IMR-90 (cell line): ENCODE measurements around the gene ATP6V1F. TPM values are rescaled to one million over a fixed set of nuclear protein-coding genes. Genes with fewer than 3 reads are reported as not detected.

Experiments
- ATAC-seq: fragments of 200-7000 bp; cut with Tn5 transposase; 2 replicates; pipeline ENCODE4 v1.9.1; 2020; ENCODE audit warnings: low read depth, mild to moderate bottlenecking, moderate library complexity
- BruUV-seq: library from RNA; stranded (reverse); fragments of 400-500 nt; replicated peaks from 2 replicates; lab custom pipeline; 2021; lab: Mats Ljungman, UMichigan
- CTCF ChIA-PET: fragments of 300-600 bp; formaldehyde crosslinking; extraction: SDS; loops from one replicate; lab custom pipeline; 2021; ENCODE audit warnings: antibody characterized with exemption; lab: Yijun Ruan, JAX
- POLR2A ChIA-PET: fragments of 300-600 bp; sonication (Branson Sonifier 250); formaldehyde crosslinking; loops from one replicate; lab custom pipeline; 2022; ENCODE audit warnings: antibody characterized with exemption; ENCODE audit not compliant: unreplicated experiment; lab: Charles Lee
- DNase-seq: peaks from one replicate; pipeline ENCODE4 v3.0.0; 2013
- H2AFZ ChIP-seq: replicated peaks from 2 replicates; pipeline ENCODE3; 2013; ENCODE audit warnings: low read length, mild to moderate bottlenecking; ENCODE audit not compliant: poor library complexity
- H2AK5ac ChIP-seq: 2 replicates; pipeline ENCODE4 v1.6.1; 2013; ENCODE audit warnings: low read depth, low read length, inconsistent platforms
- H2AK9ac ChIP-seq: replicated peaks from 2 replicates; pipeline ENCODE3; 2013; ENCODE audit warnings: mild to moderate bottlenecking, low read depth, low read length, moderate library complexity; ENCODE audit not compliant: poor library complexity
- H2BK120ac ChIP-seq: 2 replicates; pipeline ENCODE4 v1.6.1; 2013; ENCODE audit warnings: low read depth, low read length, inconsistent platforms
- H2BK15ac ChIP-seq: 3 replicates; pipeline ENCODE4 v1.6.1; 2013; ENCODE audit warnings: low read depth, low read length, inconsistent platforms
- H2BK20ac ChIP-seq: 2 replicates; pipeline ENCODE4 v1.6.1; 2013; ENCODE audit warnings: low read depth, mild to moderate bottlenecking, inconsistent platforms, low read length, moderate library complexity
- H2BK5ac ChIP-seq: 2 replicates; pipeline ENCODE4 v1.6.1; 2013; ENCODE audit warnings: mild to moderate bottlenecking, low read depth, low read length, inconsistent platforms; ENCODE audit not compliant: poor library complexity, severe bottlenecking
- H3K14ac ChIP-seq: replicated peaks from 2 replicates; pipeline ENCODE4 v1.6.1; 2013; ENCODE audit warnings: low read depth, low read length, inconsistent platforms
- H3K18ac ChIP-seq: 2 replicates; pipeline ENCODE4 v1.6.1; 2013; ENCODE audit warnings: low read depth, low read length, control low read depth
- H3K23ac ChIP-seq: 2 replicates; pipeline ENCODE4 v1.6.1; 2013; ENCODE audit warnings: low read depth, low read length, inconsistent platforms
- H3K27ac ChIP-seq: 2 replicates; pipeline ENCODE4 v1.5.1; 2013; ENCODE audit warnings: mild to moderate bottlenecking, control low read depth, low read length; ENCODE audit not compliant: insufficient read depth
- H3K27me3 ChIP-seq: 2 replicates; pipeline ENCODE4 v1.6.1; 2013; ENCODE audit warnings: low read length; ENCODE audit not compliant: control insufficient read depth, insufficient read depth
- H3K36me3 ChIP-seq: 2 replicates; pipeline ENCODE4 v1.6.1; 2013; ENCODE audit warnings: low read length, mixed read lengths; ENCODE audit not compliant: control insufficient read depth, insufficient read depth
- H3K4ac ChIP-seq: 2 replicates; pipeline ENCODE4 v1.6.1; 2013; ENCODE audit warnings: low read depth, low read length, inconsistent platforms
- H3K4me1 ChIP-seq: 2 replicates; pipeline ENCODE4 v1.6.1; 2013; ENCODE audit warnings: low read length, mixed read lengths; ENCODE audit not compliant: control insufficient read depth, insufficient read depth
- H3K4me2 ChIP-seq: 2 replicates; pipeline ENCODE4 v1.6.1; 2013; ENCODE audit warnings: low read depth, mild to moderate bottlenecking, control low read depth, low read length, moderate library complexity
- H3K4me3 ChIP-seq: 2 replicates; pipeline ENCODE4 v1.5.1; 2013; ENCODE audit warnings: low read depth, mild to moderate bottlenecking, control low read depth, low read length, moderate library complexity; ENCODE audit not compliant: insufficient read depth
- H3K56ac ChIP-seq: 2 replicates; pipeline ENCODE4 v1.6.1; 2013; ENCODE audit warnings: low read length, inconsistent platforms; ENCODE audit not compliant: insufficient read depth; ENCODE audit errors: extremely low read depth
- H3K79me1 ChIP-seq, 2 experiments: 2 replicates each; pipeline ENCODE4 v1.6.1; 2013; ENCODE audit warnings: low read length in 2 of 2, inconsistent platforms in 1 of 2, low read depth in 1 of 2
- H3K9ac ChIP-seq: 2 replicates; pipeline ENCODE4 v1.6.1; 2013; ENCODE audit warnings: low read depth, low read length, control low read depth
- H3K9me1 ChIP-seq: 2 replicates; pipeline ENCODE4 v1.6.1; 2013; ENCODE audit warnings: low read length, inconsistent platforms; ENCODE audit not compliant: insufficient read depth
- H3K9me3 ChIP-seq: 2 replicates; pipeline ENCODE4 v1.6.1; 2013; ENCODE audit warnings: low read length; ENCODE audit not compliant: control insufficient read depth, insufficient read depth
- H4K20me1 ChIP-seq: 2 replicates; pipeline ENCODE4 v1.6.1; 2013; ENCODE audit warnings: low read length, inconsistent platforms; ENCODE audit not compliant: insufficient read depth
- H4K5ac ChIP-seq: 2 replicates; pipeline ENCODE4 v1.6.1; 2013; ENCODE audit warnings: mild to moderate bottlenecking, low read depth, low read length, control low read depth
- H4K8ac ChIP-seq, 2 experiments: 2 replicates each; pipeline ENCODE4 v1.6.1; 2013; ENCODE audit warnings: low read depth in 2 of 2, low read length in 2 of 2, control low read depth in 1 of 2, inconsistent platforms in 1 of 2
- H4K91ac ChIP-seq: 2 replicates; pipeline ENCODE4 v1.6.1; 2013; ENCODE audit warnings: low read depth, low read length, inconsistent platforms; ENCODE audit not compliant: insufficient read depth
- CHD1 ChIP-seq: IDR thresholded peaks from 2 replicates; pipeline ENCODE4 v1.6.1; 2012; ENCODE audit warnings: low read depth, low read length, improper control_type of control experiment
- FOS ChIP-seq: fragments of 150-350 bp; IDR thresholded peaks from 2 replicates; pipeline ENCODE4 v1.6.1; 2016; ENCODE audit warnings: low read depth, low read length
- MAFK ChIP-seq: IDR thresholded peaks from 2 replicates; pipeline ENCODE4 v1.6.1; 2012; ENCODE audit warnings: low read depth, low read length, improper control_type of control experiment
- MXI1 ChIP-seq: IDR thresholded peaks from 2 replicates; pipeline ENCODE4 v1.6.1; 2012; ENCODE audit warnings: low read depth, mild to moderate bottlenecking, low read length, moderate library complexity, borderline replicate concordance
- POLR2A ChIP-seq: IDR thresholded peaks from 2 replicates; pipeline ENCODE4 v1.6.1; 2012; ENCODE audit warnings: mild to moderate bottlenecking, low read depth, low read length
- SMC3 ChIP-seq: fragments of 150-350 bp; IDR thresholded peaks from 2 replicates; pipeline ENCODE4 v1.6.1; 2016; ENCODE audit warnings: low read depth, mild to moderate bottlenecking, antibody characterized with exemption, low read length, moderate library complexity
- dilution Hi-C: fragments of 300-500 bp; cut with HindIII; formaldehyde crosslinking; loops from one replicate; pipeline ENCODE4 v1.14.3; 2018; ENCODE audit warnings: low sequenced_read_pairs; ENCODE audit not compliant: unreplicated experiment
- in situ Hi-C: fragments of 300-500 bp; cut with MboI; formaldehyde crosslinking; loops from 3 replicates; pipeline ENCODE4 v1.14.3; 2019; ENCODE audit warnings: low sequenced_read_pairs, inconsistent platforms, mixed read lengths
- intact Hi-C: fragments of 100-400 bp; cut with micrococcal nuclease; formaldehyde crosslinking; loops from 2 replicates; pipeline ENCODE4 v1.10.0; 2022
- polyA plus RNA-seq, 3 experiments: library from polyadenylated mRNA; depleted of rRNA; stranded (reverse); fragments of >200 nt; gene quantifications; 2 replicates each; pipeline ENCODE4 v1.2.3, GENCODE V29; 2012; ENCODE audit warnings: low replicate concordance in 1 of 3
- total RNA-seq: library from RNA; depleted of rRNA; stranded (reverse); fragments of >200 nt; gene quantifications from 2 replicates; pipeline ENCODE4 v1.2.3, GENCODE V29; 2012
- TF ChIP-seq, protein P1 (sequence below): conservative IDR thresholded peaks from 2 replicates; pipeline ENCODE4 v1.5.1; 2012; ENCODE audit warnings: mild to moderate bottlenecking, low read depth, low read length, improper control_type of control experiment
- TF ChIP-seq, protein P2 (sequence below): fragments of 150-350 bp; IDR thresholded peaks from 2 replicates; pipeline ENCODE4 v1.6.1; 2016; ENCODE audit warnings: low read depth, mild to moderate bottlenecking, low read length, moderate library complexity, borderline replicate concordance

Gene ATP6V1F
- total and polyA plus RNA-seq, 2 of the 4 experiments (the other 2 are of a cell fraction) = 104 to 321 TPM

DNA sequence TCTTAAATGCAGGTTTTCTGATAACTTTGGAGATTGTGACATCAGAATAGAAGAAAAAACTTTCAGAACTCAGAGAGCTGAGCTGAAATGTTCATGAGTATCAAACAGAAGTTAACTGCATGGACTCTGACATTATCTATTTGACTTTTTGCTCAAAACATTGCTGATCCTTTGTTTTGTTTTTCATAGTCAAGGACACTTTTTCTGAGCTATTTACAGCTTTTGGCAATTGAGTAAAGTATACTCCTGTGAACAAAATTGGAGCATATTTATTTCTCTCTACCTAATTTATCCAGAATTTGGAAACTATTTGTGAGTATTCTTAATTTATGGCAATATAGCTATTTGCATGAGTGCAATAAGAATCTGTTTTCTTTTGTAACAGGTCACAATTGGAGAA lies 36.7 kb downstream of the ATP6V1F start:
- Histone ChIP-seq H2BK5ac (no peak overlapping the region), H4K91ac (no peak overlapping the region), H2BK20ac (no peak overlapping the region), H2AK5ac (no peak overlapping the region), H4K20me1 (no peaks in the 10 kb centered on the region), H4K5ac (no peak overlapping the region), H3K4ac (no peak overlapping the region), H3K56ac (no peak overlapping the region), H3K36me3 (no peaks in the 10 kb centered on the region), H3K27ac (no peak overlapping the region), H3K27me3 (peaks cover 11% of the 10 kb centered on the region), H2AFZ (no peak overlapping the region), H3K79me1 (no peaks in the 10 kb centered on the region), H2BK120ac (no peak overlapping the region), H3K9me3 (peaks cover 2% of the 10 kb centered on the region; the same call in 1 of the 2 replicates), H3K4me2 (no peak overlapping the region), H2AK9ac (no peak overlapping the region), H3K9ac (no peak overlapping the region), H3K14ac (no peak overlapping the region), H4K8ac (no peak overlapping the region), H3K4me1 (peaks cover 3% of the 10 kb centered on the region; the same call in 1 of the 2 replicates), H3K9me1 (no peaks in the 10 kb centered on the region), H3K4me3 (no peak overlapping the region), H3K23ac (no peak overlapping the region), H3K18ac (no peak overlapping the region), H2BK15ac (no peak overlapping the region)
- ChIA-PET CTCF (interaction anchor here (1.2 kb wide), 1 partner anchor 192 kb away, joined by 4 read pairs; no protein-coding TSS in a partner anchor), POLR2A (no interaction called here)
- no peak for DNase-seq
- in situ Hi-C loops (loop anchor here (25.0 kb wide), 1 partner anchor 437 kb away; the partner anchor contains the start of gene HILPDA), intact Hi-C loops (no loop called here), dilution Hi-C loops (no loop called here)
- no TSS peak for BruUV-seq
- TF ChIP-seq SMC3 = no peak
- TF ChIP-seq, protein P1, sequence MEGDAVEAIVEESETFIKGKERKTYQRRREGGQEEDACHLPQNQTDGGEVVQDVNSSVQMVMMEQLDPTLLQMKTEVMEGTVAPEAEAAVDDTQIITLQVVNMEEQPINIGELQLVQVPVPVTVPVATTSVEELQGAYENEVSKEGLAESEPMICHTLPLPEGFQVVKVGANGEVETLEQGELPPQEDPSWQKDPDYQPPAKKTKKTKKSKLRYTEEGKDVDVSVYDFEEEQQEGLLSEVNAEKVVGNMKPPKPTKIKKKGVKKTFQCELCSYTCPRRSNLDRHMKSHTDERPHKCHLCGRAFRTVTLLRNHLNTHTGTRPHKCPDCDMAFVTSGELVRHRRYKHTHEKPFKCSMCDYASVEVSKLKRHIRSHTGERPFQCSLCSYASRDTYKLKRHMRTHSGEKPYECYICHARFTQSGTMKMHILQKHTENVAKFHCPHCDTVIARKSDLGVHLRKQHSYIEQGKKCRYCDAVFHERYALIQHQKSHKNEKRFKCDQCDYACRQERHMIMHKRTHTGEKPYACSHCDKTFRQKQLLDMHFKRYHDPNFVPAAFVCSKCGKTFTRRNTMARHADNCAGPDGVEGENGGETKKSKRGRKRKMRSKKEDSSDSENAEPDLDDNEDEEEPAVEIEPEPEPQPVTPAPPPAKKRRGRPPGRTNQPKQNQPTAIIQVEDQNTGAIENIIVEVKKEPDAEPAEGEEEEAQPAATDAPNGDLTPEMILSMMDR = no peak
- TF ChIP-seq POLR2A = no peak
- TF ChIP-seq CHD1 = no peak
- TF ChIP-seq FOS = no peak
- TF ChIP-seq, protein P2, sequence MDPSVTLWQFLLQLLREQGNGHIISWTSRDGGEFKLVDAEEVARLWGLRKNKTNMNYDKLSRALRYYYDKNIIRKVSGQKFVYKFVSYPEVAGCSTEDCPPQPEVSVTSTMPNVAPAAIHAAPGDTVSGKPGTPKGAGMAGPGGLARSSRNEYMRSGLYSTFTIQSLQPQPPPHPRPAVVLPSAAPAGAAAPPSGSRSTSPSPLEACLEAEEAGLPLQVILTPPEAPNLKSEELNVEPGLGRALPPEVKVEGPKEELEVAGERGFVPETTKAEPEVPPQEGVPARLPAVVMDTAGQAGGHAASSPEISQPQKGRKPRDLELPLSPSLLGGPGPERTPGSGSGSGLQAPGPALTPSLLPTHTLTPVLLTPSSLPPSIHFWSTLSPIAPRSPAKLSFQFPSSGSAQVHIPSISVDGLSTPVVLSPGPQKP = no peak
- no peak for TF ChIP-seq MXI1
- no peak for TF ChIP-seq MAFK
- no peak for ATAC-seq
